CD4-positive, alpha-beta T cell (primary cell): ENCODE data around the gene RLBP1. TPM values are rescaled to one million over a fixed set of nuclear protein-coding genes. Genes with fewer than 3 reads are reported as not detected.

Experiments used
- ATAC-seq: fragments of 200-7000 bp; cut with Tn5 transposase; one replicate; pipeline ENCODE4 v1.10.0; 2022; ENCODE audit warnings: mild to moderate bottlenecking; ENCODE audit not compliant: poor library complexity
- CTCF ChIA-PET: fragments of 350-600 bp; sonication (Branson Sonifier 250); formaldehyde crosslinking; loops from one replicate; lab custom pipeline; 2021; ENCODE audit warnings: antibody characterized with exemption, inconsistent platforms; lab: Charles Lee
- POLR2A ChIA-PET: fragments of 350-600 bp; sonication (Branson Sonifier 250); formaldehyde crosslinking; loops from one replicate; lab custom pipeline; 2021; ENCODE audit warnings: antibody characterized with exemption, inconsistent platforms; lab: Charles Lee
- DNase-seq, 14 experiments: peaks; one replicate each; pipeline ENCODE4 v3.0.0-alpha.2; 2013 to 2020; ENCODE audit warnings: mixed read lengths in 2 of 14
- H3K27ac ChIP-seq, 2 donors: one replicate each; pipeline versions ENCODE4 v1.5.1 to v1.7.0; 2013; ENCODE audit warnings: low read length in 2 of 2, low read depth in 1 of 2, mild to moderate bottlenecking in 1 of 2
- H3K27me3 ChIP-seq, 2 experiments: 1 replicate in 1 of 2; 2 replicates in 1 of 2; pipeline versions ENCODE4 v1.6.1 to v1.7.0; 2013; ENCODE audit warnings: low read length in 2 of 2, control low read depth in 1 of 2, mild to moderate bottlenecking in 1 of 2, moderate library complexity in 1 of 2; ENCODE audit not compliant: insufficient read depth in 2 of 2, control insufficient read depth in 1 of 2
- H3K36me3 ChIP-seq: one replicate; pipeline ENCODE4 v1.6.1; 2013; ENCODE audit warnings: low read length, control low read depth; ENCODE audit not compliant: insufficient read depth
- H3K4me1 ChIP-seq: one replicate; pipeline ENCODE4 v1.6.1; 2013; ENCODE audit warnings: low read length, control low read depth; ENCODE audit not compliant: insufficient read depth
- H3K4me3 ChIP-seq: one replicate; pipeline ENCODE4 v1.5.1; 2013; ENCODE audit warnings: mild to moderate bottlenecking, low read length, moderate library complexity
- H3K9me3 ChIP-seq, 2 experiments: 1 replicate in 1 of 2; 2 replicates in 1 of 2; pipeline versions ENCODE4 v1.6.1 to v1.7.0; 2013; ENCODE audit warnings: low read length in 2 of 2, mild to moderate bottlenecking in 2 of 2, control low read depth in 1 of 2, moderate library complexity in 1 of 2; ENCODE audit not compliant: control insufficient read depth in 1 of 2, insufficient read depth in 1 of 2
- H3K27ac Mint-ChIP-seq: one replicate; pipeline ENCODE4 v1.8.0; 2020; ENCODE audit warnings: mixed read lengths
- H3K27me3 Mint-ChIP-seq: one replicate; pipeline ENCODE4 v1.8.0; 2021; ENCODE audit warnings: mixed read lengths
- H3K36me3 Mint-ChIP-seq: one replicate; pipeline ENCODE4 v1.8.0; 2021; ENCODE audit warnings: low read depth, mixed read lengths
- H3K4me1 Mint-ChIP-seq: one replicate; pipeline ENCODE4 v1.8.0; 2021; ENCODE audit warnings: low read depth, mixed read lengths
- H3K4me3 Mint-ChIP-seq: one replicate; pipeline ENCODE4 v1.8.0; 2020; ENCODE audit warnings: mild to moderate bottlenecking, mixed read lengths
- H3K9me3 Mint-ChIP-seq: one replicate; pipeline ENCODE4 v1.8.0; 2020; ENCODE audit warnings: mixed read lengths
- CTCF ChIP-seq: fragments of 200-600 bp; IDR thresholded peaks from one replicate; pipeline ENCODE4 v1.8.0; 2022; ENCODE audit warnings: antibody characterized with exemption, mild to moderate bottlenecking
- intact Hi-C, 2 experiments: fragments of 100-400 bp; cut with DNase I in 1 of 2; cut with micrococcal nuclease in 1 of 2; formaldehyde crosslinking; loops; one replicate each; pipeline versions ENCODE4 v1.15.1 to v1.9.0; 2023 to 2025; cut with DNase I, micrococcal nuclease
- total RNA-seq, 174 experiments: library from RNA in 2 of 174; stranded (reverse) in 2 of 174; gene quantifications; one replicate each; pipeline ENCODE4 v1.2.3 and lab custom pipeline; 2021 to 2026

Gene RLBP1
- total RNA-seq, 2 experiments from 2014 or later, result not detected

- POLR2A ChIA-PET, result no interaction called here
- intact Hi-C loops, result no loop called here
- H3K4me1 ChIP-seq, result no peaks in the 10 kb centered on the region
- Mint-ChIP-seq H3K27ac (no peak overlapping the region), H3K4me1 (no peaks in the 10 kb centered on the region), H3K36me3 (peaks cover 72% of the 10 kb centered on the region), H3K9me3 (no peaks in the 10 kb centered on the region), H3K27me3 (no peaks in the 10 kb centered on the region), H3K4me3 (no peak overlapping the region)
- no peak for TF ChIP-seq CTCF
- H3K4me3 ChIP-seq, result no peak overlapping the region
- peaks cover 54% of the 10 kb centered on the region for H3K36me3 ChIP-seq
- H3K27ac ChIP-seq, result no peak overlapping the region
- H3K27me3 ChIP-seq, result no peaks in the 10 kb centered on the region
- no peaks in the 10 kb centered on the region for H3K9me3 ChIP-seq
- no peak for ATAC-seq
- CTCF ChIA-PET, result no interaction called here
- DNase-seq, result no peak
Observed at GRCh38 chr15:89184357-89184756, 37.0 kb downstream of the RLBP1 start.

- POLR2A ChIA-PET, result no interaction called here
- no peaks in the 10 kb centered on the region for H3K9me3 Mint-ChIP-seq
- Histone ChIP-seq H3K9me3 (no peaks in the 10 kb centered on the region), H3K36me3 (peaks cover 54% of the 10 kb centered on the region), H3K27ac (no peak overlapping the region), H3K27me3 (no peaks in the 10 kb centered on the region), H3K4me3 (no peak overlapping the region), H3K4me1 (peaks cover 4% of the 10 kb centered on the region)
- TF ChIP-seq CTCF, result no peak
- CTCF ChIA-PET, result interaction anchor here (1.3 kb wide), 1 partner anchor 275 kb away, joined by 3 read pairs; no protein-coding TSS in a partner anchor
- DNase-seq (no peak), ATAC-seq (no peak)
- no peak overlapping the region for H3K27ac Mint-ChIP-seq
- peaks cover 8% of the 10 kb centered on the region for H3K4me1 Mint-ChIP-seq
- H3K36me3 Mint-ChIP-seq, result peaks cover 71% of the 10 kb centered on the region
- H3K27me3 Mint-ChIP-seq, result no peaks in the 10 kb centered on the region
- intact Hi-C loops, result loop anchor here in 1 of 2 experiments (10.0 kb wide), 1 partner anchor 555 kb away; the partner anchor contains the start of gene AEN
- no peak overlapping the region for H3K4me3 Mint-ChIP-seq
Observed at GRCh38 chr15:89179966-89180875, 41.2 kb downstream of the RLBP1 start.

GRCh38 chr15:89178307-89178977, 42.9 kb downstream of the RLBP1 start:
- peaks cover 70% of the 10 kb centered on the region for H3K36me3 Mint-ChIP-seq
- H3K27me3 ChIP-seq, result no peaks in the 10 kb centered on the region
- no peak overlapping the region for H3K27ac ChIP-seq
- CTCF ChIA-PET, result interaction anchor here (0.6 to 1.9 kb wide), 20 partner anchors 10 to 285 kb away, joined by 3 to 13 read pairs (median 3); partner anchors contain the start of gene HAPLN3
- POLR2A ChIA-PET, result interaction anchor here (0.6 to 1.0 kb wide), 2 partner anchors 13 to 91 kb away, joined by 3 to 4 read pairs; partner anchors contain the start of gene ABHD2
- no peak overlapping the region for H3K27ac Mint-ChIP-seq
- ATAC-seq, result no peak
- no peak overlapping the region for H3K4me3 ChIP-seq
- TF ChIP-seq CTCF, result no peak
- no peaks in the 10 kb centered on the region for H3K27me3 Mint-ChIP-seq
- no peaks in the 10 kb centered on the region for H3K9me3 Mint-ChIP-seq
- intact Hi-C loops, result loop anchor here in 1 of 2 experiments (10.0 kb wide), 1 partner anchor 554 kb away; the partner anchor contains the start of gene AEN
- no peaks in the 10 kb centered on the region for H3K9me3 ChIP-seq
- no peak overlapping the region for H3K4me3 Mint-ChIP-seq
- H3K36me3 ChIP-seq, result peaks cover 42% of the 10 kb centered on the region
- peaks cover 8% of the 10 kb centered on the region for H3K4me1 Mint-ChIP-seq
- no peak for DNase-seq
- H3K4me1 ChIP-seq, result peaks cover 4% of the 10 kb centered on the region
